ENCODE results near the gene UFSP2.

DNA sequence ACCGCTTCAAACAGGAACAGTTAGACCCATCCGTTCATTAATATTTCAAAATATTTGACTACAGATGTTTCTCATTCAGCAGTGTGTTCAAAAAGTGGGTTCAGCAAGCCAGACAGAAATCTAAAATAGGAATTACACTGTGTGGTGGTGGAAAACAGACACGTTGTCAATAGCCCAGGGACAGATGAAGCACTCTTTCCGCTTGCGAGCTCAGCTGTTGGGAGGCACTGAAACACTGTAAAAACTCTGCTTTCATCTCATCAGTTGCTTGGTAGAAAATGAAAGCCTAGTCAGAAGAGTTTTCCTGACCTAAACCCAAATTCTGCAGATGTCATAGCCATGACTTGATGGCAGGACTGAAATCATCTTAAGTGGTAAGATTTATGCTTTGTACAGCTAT, 68.6 kb downstream of the UFSP2 start:
- TF ChIP-seq POLR2A (IDR thresholded peaks at IDR 0.05): no peak
- TF ChIP-seq, protein P1, sequence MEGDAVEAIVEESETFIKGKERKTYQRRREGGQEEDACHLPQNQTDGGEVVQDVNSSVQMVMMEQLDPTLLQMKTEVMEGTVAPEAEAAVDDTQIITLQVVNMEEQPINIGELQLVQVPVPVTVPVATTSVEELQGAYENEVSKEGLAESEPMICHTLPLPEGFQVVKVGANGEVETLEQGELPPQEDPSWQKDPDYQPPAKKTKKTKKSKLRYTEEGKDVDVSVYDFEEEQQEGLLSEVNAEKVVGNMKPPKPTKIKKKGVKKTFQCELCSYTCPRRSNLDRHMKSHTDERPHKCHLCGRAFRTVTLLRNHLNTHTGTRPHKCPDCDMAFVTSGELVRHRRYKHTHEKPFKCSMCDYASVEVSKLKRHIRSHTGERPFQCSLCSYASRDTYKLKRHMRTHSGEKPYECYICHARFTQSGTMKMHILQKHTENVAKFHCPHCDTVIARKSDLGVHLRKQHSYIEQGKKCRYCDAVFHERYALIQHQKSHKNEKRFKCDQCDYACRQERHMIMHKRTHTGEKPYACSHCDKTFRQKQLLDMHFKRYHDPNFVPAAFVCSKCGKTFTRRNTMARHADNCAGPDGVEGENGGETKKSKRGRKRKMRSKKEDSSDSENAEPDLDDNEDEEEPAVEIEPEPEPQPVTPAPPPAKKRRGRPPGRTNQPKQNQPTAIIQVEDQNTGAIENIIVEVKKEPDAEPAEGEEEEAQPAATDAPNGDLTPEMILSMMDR (IDR thresholded peaks at IDR 0.05): no peak

Measured in gastroesophageal sphincter (tissue), 3 donors.